ENCODE results near the gene CHST1.

Gene CHST1

GRCh38 chr11:45674481-45675190 lies 9.2 kb upstream of the CHST1 start:
- no peak for DNase-seq

- no peak for DNase-seq
Observed at GRCh38 chr11:45673441-45673840, 8.0 kb upstream of the CHST1 start.

- DNase-seq: no peak
Observed at GRCh38 chr11:45672593-45672992, 7.2 kb upstream of the CHST1 start.

GRCh38 chr11:45671246-45672171 lies 6.1 kb upstream of the CHST1 start:
- DNase-seq: no peak

- no peak for DNase-seq
Observed at GRCh38 chr11:45670386-45671135, 5.1 kb upstream of the CHST1 start.

- DNase-seq: no peak
Observed at GRCh38 chr11:45669956-45670355, 4.5 kb upstream of the CHST1 start.

GRCh38 chr11:45669146-45669545 lies 3.7 kb upstream of the CHST1 start:
- no peak for DNase-seq

- no peak for DNase-seq
Observed at GRCh38 chr11:45667929-45668680, 2.7 kb upstream of the CHST1 start.

- no peak for DNase-seq
Observed at GRCh38 chr11:45666648-45667642, 1.5 kb upstream of the CHST1 start.

GRCh38 chr11:45665933-45666647 lies 668 bp upstream of the CHST1 start:
- no peak for DNase-seq

GRCh38 chr11:45664376-45665205 lies 831 bp downstream of the CHST1 start:
- DNase-seq: peak in 1 of 3 donors; percentile 12

- no peak for DNase-seq
Observed at GRCh38 chr11:45663486-45664375, 1.7 kb downstream of the CHST1 start.

- peak; percentile 47 to 53 (median 52) for DNase-seq
Observed at GRCh38 chr11:45662665-45663485, 2.5 kb downstream of the CHST1 start.

GRCh38 chr11:45662096-45662664 lies 3.2 kb downstream of the CHST1 start:
- DNase-seq: no peak

- DNase-seq: no peak
Observed at GRCh38 chr11:45661439-45662055, 3.9 kb downstream of the CHST1 start.

- DNase-seq: no peak
Observed at GRCh38 chr11:45660729-45661438, 4.5 kb downstream of the CHST1 start.

Data from suppressor macrophage treated with lipopolysaccharide for 1 hour (primary cell).